Ecto neural progenitor cell (in vitro differentiated cells): ENCODE data around the gene NUP50.

Experiments used
- DNase-seq: peaks from one replicate; pipeline ENCODE4 v3.0.0-alpha.2; 2018; ENCODE audit warnings: low spot score

The NUP50 gene

DNA sequence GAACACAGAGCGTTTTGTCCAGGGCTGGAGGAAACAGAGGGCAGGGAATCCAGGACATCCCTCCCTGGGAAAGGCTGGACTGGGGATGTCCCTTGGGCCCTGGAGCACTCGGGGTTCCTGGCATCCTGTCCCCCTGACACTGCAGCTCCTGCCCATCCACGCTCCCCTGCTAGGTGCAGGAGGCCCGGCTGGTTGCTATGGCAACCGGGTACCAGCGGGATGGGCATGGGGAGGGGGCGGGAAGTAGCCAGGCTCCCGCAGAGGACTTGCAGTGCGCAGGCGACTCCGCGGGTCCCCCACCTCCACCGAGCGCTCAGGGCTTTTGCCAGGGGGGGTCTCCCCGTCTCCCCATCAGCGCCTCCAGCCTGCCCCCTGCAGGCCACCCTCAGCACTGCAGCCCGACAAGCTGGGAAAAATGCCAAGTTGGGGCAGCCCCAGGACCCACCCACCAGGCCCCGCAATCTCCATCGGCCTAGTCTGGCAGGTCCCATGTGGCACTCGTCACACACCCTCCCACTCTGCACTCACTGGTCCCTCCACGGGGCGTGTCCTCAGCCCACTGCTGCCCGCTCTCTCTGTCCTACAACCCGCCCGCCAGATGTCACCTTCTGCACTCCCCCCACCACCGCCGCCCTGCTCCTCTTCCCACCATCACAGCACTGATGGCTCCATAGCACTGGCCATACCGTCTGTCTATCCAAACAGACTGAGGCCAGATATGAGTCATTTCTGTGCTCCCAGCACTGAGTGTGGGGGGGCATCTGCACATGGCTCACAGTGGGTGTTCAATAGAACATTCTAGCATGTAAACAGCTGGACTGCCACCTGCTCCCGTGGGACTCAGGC lies 45.5 kb downstream of the NUP50 start:
- peak; percentile 82 for DNase-seq

DNA sequence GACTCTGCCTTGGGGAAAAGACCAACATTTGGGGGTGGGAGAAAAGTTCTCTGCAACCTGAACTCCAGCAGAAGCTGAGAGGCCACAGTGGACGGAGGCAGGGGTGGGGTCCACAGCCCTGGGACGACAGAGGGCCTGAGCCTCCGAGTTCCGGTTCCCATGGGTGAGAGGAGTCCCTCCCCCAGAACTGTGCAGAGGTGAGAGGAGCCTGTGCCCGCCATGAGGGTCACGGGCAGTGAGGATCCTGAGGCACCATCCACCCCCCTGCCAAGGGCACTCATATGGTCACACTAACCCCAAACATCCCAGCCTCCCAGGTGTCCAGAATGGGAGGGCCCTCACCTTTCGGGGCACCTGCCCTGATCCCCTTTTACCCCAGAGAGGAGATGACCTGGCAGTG lies 46.4 kb downstream of the NUP50 start:
- peak; percentile 41 for DNase-seq

DNA sequence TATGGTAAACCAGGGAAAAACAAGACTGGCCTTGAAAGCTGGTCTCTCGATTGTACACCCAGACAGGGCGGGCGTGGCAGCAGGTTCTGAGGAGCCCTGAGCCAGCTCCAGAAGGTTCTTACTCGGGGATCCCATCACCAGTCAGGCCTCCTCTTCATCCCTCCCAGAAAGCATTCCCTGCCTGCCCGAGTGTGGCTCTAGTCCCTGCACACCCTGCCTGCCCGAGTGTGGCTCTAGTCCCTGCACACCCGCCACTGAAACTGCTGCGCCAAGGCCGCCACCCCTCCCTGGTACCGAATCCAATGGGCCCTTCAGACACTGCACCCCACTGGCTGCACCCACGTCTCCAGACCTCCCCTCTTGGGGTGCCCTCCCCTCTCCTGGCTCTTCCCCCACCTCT lies 46.9 kb downstream of the NUP50 start:
- DNase-seq, result peak; percentile 42

DNA sequence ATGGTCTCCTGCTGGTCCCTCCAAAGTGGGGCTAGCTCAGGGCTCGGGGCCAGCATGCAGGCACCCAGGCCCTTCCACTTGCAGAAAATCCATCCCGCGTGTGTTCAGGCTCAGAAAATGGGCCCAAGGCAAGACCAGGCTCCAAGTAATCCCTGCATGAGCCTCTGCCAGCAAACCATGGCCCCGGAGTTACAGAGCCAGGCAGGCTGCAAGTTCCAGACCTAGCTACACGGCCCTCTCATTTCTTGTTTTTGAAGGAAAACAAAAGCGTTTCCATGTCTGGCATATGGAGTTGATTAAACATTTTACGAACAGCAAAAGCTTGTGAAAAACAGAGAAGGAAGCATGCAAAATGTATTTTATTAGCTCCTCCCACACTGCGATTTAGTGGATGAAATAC lies 47.3 kb downstream of the NUP50 start:
- DNase-seq, result no peak

DNA sequence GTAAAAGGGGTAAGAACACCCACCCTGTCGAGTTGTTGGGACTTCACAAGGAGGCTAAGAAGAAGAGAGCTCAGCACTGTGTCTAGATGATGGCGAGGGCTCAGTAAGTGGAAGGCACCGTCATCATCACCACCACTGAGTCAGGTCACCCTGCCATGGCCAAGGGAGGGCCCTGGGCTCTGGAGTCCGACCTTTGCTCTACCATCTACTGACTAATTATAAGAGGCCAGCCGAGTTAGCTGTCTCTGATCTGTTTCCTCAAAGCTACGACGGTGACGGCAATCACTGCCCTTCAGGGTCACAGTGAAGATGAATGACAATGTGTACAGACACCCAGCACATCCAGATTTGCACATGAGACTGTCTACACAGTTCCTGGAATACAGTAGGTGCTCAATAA lies 47.7 kb downstream of the NUP50 start:
- no peak for DNase-seq

DNA sequence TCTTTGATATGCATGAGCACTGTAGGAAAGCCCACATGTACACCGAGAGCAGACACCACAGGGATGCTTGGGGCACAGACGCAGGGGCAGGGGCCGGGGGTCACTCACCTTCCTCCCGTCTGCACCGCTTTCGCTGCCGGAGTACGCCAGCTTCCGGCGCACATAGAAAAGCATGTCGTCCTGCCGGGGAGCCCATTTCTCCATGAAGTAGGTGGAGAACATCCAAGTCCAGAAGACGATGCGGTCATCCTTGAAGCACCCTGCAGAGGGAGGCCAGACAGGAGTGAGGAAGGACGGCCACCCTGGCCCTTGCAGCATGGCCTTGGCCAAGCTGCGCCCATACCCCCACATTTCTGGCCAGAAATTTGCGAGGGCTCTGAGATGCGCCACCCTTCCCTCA lies 48.1 kb downstream of the NUP50 start:
- DNase-seq, result no peak

DNA sequence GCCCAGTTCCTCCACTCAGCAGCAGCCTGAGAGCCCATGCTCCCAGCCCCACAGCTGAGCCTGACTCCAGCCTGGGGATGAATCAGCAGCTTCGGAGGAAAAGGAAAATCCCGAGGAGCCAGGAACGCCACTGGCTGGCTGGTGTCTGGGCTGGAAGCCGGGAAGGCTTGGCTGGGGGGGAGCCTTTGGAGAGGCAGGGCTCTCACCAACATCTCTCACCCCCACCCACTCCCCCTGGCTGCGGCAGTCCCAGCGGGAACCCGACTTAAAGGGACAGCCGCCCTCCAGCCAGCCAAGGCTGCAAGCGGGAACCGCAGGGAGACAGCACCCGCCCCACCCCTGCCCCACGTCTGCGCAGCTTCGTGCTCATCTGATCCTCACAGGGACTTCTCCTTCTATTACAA lies 48.6 kb downstream of the NUP50 start:
- DNase-seq, result no peak

DNA sequence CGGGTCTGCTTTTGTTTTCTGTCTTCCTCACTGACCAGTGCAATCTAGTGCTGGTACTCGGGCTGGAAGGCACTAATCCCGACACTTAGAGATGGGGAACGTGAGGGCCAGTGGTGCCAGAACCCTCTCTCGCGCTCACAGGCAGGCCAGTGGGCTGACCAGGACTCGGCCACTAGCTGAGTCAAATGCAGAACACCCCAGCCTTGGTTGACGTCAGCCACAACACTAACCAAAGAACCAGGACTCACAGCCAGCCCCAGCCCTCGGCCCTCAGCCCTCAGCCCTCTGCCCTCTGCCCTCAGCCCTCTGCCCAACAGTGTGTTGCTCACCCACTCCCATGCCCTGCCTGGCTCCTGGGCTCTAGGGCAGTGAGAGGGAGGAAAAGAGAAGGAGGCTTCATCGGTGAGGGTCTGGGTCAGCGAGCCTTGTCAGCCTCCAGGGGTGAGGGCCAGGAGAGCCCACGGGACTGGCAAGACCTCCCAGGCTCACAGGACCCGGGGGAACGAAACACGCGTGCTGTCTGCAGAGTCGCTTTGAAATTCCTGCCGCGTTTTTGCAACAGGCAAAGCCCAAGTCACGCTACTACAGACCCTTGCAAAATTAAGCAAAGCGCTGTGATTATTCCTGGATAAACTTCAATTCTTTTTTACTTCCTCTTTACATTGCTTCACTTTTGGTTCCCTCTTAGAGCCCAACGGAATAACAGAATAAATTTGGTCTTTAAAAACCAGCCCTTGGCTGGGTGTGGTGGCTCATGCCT lies 49.4 kb downstream of the NUP50 start:
- DNase-seq, result no peak

DNA sequence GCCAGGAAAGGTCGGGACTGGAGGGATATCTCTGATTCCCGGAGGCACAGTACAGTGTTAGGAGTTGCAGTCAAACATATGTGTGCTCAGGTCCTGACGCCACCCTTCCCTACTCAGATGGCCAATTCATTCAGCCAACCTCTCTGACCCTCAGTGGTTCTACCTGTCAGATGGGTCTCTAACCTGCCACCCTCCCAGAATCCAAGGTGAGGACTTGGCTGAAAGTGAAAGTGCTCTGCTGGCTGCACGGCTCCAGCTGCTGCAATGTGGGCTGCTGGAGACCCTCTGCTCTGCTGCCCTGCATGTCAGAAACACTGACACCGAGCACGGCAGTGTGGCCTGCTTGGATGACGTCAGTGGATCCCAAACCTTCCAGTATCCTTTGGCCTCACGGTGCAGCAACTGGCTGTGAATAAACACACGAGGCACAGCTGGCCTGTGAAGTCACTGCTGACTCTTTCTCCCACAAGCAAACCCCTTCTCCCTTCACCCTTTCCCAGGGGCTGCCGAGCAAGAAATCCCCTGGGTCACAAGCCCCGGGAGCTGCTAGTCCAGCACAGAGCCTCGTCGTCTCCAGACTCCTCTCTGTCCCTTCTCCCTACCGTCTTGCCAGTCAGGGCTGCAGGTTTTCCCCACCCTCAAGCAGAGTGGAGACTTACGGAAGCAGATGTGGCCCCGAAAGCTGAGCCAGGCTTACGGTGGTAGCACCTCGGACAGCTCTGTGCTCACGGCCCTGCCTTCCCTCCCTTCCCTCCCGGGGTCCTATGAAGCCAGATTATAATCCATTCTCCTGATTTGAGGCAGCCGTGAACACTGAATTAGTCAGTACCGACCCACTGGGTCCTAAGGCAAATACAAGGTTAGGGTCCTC lies 52.6 kb downstream of the NUP50 start:
- DNase-seq, result no peak

DNA sequence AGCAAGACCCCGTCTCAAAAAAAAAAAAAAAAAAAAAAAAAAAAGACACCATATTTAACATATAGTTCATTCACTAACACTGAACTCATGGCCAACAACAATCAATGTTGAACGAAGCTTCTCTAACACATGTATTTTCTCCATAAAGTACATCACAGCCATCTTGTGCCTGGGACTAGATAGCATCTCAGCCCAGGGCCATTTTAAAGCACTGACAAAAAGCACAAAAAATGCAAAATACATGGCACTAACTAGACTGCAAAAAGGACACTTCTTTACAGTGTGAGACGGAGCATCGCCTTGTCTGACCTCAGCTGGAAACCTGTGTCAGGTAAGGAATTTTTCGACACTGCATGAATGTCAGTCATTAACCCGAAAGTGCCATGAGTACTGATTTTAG lies 53.6 kb downstream of the NUP50 start:
- DNase-seq, result no peak

DNA sequence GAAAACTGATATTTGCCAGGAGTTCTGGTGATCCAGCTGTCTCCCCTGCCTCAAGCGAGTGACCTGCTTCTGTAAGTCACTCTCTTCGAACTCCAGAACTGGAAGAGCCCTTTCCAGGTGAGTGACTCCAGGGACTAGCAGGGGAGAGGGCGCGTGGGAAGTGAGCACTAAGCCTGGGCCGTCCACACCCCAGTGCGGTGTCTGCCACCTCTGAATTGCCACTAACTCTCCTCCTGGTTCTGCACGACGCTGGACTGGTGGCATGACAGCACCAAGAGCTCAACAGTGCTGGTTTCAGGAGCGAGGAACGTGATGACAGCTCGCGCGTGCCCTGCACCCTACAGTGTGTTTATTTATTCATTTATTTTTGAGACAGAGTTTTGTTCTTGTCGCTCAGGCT lies 54.1 kb downstream of the NUP50 start:
- no peak for DNase-seq

DNA sequence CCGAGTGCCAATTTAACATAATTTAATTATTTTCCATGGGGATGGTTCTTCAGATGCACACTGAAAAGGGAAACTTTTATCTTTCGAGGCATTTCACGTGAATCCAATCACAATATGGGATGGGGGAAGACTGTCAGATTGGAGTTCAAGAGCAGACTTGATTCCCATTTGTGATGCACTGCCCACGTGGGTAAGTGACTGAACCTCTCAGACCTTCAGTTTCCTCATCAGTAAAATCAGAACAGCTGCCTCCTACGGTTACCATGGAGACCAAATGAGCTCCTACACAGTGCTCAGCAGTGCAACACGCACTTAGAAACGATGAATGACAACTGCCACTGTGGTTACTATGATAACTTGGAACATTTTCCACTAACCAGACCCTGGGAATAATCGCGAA lies 55.3 kb downstream of the NUP50 start:
- DNase-seq, result no peak

DNA sequence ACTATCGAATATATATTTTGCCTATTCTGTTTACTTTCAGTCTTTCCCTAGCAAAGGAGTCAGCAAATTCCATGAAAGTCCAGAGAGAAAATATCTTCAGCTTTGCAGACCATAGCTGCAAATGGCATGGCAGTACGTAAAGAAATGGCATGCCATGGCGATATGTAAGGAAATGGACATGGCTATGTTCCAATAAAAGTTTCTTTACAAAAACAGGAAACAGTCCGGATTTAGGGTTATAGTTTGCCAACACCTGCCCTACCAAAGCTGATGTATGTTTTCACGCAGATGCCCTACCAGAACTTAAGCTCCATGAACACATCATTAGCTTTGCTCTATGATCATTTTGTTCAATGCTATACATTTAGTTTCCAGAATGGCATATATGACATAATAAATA lies 57.5 kb downstream of the NUP50 start:
- DNase-seq, result no peak

DNA sequence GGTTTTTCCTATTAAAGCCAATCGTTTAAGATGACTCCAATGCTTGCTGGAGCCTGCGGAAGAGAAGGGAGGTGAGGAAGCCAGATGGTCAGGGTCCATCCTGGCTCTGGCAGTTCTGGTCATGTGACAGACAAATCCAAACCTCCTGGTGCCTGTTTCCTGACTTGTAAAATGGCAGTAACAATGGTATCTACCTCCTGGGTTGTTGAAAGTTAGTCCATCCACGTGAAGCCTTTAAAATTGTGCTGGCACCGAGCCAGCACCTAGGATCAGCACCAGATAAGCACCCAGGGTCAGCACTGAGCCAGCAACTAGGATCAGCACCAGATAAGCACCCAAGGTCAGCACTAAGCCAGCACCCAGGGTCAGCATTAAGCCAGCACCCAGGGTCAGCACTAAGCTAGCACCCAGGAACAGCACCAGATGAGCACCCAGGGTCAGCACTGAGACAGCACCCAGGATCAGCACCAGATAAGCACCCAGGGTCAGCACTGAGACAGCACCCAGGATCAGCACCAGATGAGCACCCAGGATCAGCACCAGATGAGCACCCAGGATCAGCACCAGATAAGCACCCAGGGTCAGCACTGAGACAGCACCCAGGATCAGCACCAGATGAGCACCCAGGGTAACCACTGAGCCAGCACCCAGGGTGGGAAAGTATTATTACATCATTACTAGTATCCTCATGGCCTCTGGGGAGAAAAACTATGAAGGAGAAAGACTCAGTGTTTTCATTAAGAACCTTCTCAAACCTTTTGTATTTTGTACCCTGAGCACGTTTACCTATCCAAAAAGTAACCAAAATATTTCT lies 59.8 kb downstream of the NUP50 start:
- DNase-seq, result no peak

DNA sequence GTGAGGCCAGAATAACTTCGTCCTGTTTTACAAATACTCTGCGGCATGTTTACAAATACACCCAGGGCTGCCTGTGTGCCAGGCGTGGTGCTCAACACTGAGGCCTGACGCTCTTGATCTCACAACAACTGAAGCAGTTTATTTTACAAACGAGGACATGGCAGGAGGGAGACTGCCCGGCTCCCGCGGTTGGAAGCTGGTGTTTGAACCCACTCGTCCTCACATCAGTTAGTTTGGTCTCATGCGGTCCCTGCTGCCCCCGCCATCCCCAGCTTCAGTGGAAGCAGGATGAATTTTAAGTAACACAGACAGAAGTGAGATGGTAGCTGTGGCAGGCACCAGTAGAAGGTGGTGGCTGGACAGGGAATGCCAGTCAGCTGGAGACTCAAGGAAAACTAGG lies 60.6 kb downstream of the NUP50 start:
- no peak for DNase-seq

DNA sequence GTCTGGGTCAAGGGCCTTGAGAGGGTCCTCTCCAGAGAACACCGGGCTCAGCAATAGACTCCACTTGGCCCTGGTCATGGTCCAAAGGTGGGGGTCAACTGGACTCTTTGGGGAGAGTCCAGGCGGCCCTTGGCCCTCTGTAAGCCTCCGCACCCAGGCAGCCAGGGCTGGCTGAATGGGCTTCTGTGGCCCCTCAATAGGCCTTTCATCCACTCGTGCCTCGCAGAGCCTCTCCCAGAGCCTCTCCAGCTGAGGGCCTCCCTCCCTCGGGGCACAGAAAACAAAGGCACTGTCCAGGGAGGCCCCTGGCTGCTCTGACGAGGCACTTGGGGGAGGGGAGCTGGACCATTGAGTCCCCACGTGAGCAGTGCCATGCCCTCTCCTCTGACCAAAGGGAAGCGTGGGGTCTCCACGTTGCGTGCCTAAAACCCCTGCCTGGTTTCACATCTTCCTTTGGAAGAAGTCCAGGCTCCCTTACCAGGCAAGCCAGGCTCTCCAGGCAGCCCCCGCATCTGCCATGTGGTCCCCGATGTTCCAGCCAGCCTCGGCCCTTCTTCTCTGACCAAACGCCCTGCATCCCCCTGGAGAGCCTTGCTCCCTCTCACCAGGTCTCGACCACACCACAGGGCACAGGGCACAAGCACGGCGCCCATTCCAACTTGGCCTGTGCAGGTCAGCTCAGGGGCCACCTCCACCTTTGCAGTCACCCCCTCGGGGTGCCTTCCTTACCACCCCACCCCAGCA lies 61.4 kb downstream of the NUP50 start:
- peak; percentile 51 for DNase-seq

DNA sequence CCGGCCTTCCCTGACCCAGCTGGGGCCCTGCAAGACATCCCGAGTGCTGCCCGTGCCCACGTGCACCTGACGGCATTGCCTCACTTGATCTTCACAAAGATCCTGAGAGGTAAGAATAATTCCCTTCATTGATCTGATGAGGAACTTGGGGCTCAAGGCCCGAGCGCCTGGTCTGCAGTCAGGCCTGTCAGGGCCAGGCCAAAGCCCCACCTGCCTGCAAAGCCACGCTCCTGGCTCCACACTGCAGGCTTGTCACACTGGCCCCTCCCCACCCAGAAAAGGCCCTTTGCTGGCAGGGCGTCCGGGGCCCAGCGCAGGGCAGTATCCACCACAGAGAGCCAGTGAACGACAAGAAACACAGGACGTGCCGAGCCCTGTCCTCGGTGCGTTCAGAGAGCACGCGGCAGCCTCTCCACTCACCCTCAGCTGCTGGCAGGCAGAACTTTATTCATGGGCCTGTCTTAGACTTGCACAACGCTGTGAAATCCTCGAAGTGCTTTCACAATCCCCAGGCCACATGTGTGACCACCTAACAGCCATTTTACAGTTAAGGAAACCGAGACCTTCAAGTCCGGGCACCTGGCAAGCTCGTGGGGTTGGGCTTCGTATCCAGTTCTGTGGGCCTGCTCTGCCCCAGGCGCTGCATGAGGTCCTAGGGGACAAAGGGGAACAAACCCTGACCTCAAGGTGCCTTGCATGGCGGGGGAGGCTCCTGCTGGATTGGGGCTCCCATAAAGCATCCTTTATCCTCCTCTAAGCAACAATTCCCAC lies 62.2 kb downstream of the NUP50 start:
- peak; percentile 43 for DNase-seq

DNA sequence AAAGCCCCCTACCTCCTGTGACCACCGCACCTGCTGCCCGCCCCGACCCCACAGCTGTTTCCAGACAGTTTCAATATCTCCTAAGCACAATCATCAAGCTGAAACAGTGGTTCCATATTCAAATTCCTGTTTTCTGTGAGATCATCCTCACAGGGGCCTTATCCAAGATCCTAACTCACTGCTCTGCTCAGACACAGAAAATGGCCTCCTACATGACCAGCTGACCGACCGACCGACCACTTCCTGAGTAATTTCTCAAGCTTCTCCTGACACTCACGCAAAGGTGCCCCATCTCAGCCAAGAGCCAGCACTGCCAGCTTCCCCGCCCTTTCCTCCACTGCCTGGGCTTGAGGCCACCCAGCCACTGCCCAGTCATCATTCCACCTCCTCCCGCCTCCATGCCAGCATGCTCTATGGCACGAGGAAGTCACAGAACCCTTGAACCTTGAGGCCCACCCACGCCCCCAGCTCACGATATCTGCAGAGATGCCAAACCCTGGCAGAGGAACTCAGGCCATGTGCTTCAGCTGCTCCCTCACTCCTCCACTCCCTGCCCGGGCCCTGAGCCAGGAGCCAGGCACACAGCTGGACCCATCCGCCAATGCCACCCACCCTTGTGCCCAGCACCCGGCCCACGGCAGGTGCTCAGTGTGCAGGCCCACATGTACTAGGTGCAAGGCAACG lies 62.9 kb downstream of the NUP50 start:
- DNase-seq, result peak; percentile 38

DNA sequence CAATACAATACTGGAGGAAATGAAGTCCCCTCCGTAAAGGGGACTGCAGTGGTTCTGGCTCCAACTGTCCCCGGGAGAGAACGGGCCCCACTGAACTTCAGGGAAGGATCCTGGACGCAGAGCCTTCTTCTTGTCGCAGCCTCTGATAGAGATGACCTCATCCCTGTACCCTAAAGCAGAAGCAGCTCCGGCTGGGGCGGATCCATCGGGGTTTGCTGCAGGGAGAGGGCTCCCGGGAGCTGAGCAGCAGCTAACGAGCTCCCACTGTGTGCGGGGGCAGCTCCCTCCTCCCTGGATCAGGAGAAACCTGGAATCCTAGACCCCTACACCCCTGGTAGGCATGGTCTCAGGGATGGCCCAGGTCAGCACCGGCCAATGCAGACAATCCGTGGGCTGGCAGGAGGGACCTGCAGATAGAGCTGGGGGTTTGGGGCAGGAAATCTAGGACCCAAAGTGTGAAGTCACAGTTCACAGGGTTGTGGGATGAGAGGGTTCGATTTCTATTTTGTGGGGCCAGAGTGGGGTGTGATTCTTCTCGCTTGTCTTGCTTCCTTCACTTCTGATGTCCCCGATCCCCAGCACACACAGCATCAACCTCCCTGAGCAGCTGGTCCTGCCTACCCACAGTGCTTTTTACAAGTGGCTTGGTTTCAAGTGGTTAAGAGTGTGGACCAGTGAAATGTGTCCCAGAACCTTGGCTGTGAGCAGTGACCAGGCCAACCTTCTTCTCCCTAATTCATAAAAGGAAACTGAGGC lies 64.1 kb downstream of the NUP50 start:
- DNase-seq, result peak; percentile 49
